Measurements from ENCODE around the gene BCAS4.

BCAS4 gene

DNA sequence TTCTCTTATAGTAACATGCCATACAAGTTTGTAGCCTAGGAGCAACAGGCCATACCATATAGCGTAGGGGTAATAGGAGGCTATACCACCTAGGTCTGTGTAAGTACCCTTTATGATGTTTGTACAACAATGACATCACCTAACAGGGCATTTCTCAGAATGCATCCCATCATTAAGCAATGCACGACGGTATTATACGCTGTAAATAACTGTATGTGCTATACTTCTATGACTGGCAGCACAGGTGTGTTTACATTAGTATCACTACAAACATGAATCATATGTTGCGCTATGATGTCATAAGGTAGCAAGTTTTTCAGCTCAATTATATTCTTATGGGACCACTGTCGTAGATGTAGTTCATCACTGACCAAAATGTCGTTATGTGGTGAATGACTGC is 105.4 kb downstream of the BCAS4 start:
- Histone ChIP-seq H3K4me3 (no peak overlapping the region), H4K20me1 (peaks cover 100% of the 10 kb centered on the region), H3K4me2 (no peak overlapping the region), H3K4me1 (no peaks in the 10 kb centered on the region), H3K9me3 (no peaks in the 10 kb centered on the region), H3K9ac (no peak overlapping the region), H3K27me3 (no peaks in the 10 kb centered on the region), H3K36me3 (peaks cover 93% of the 10 kb centered on the region), H3K27ac (no peak overlapping the region)
- no peak for TF ChIP-seq Cebpa-rat (IDR thresholded peaks at IDR 0.05)

DNA sequence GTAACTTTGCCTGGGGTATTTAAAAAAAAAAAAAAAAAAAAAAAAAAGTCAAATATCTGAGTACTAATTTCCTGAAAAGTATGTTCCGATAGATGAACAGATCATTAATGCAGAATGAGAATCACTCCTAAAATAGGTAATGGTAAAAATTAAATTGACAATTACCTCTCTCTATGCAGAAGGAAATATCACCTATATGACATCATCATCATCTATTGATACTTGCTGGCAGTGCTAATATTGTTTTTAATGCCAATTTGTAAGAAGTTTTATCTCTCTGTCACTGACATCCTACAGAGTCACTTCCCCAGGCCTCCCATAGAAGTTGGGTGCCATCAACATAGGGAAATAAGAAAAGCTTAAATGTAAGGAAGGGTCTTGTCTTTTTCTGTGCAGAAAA is 106.4 kb downstream of the BCAS4 start:
- no peak overlapping the region for H3K4me3 ChIP-seq
- peaks cover 100% of the 10 kb centered on the region for H4K20me1 ChIP-seq
- H3K27me3 ChIP-seq: no peaks in the 10 kb centered on the region
- no peaks in the 10 kb centered on the region for H3K4me1 ChIP-seq
- H3K9ac ChIP-seq: no peak overlapping the region
- peaks cover 88% of the 10 kb centered on the region for H3K36me3 ChIP-seq
- no peak overlapping the region for H3K27ac ChIP-seq
- H3K4me2 ChIP-seq: no peak overlapping the region
- H3K9me3 ChIP-seq: no peaks in the 10 kb centered on the region
- TF ChIP-seq Cebpa-rat (IDR thresholded peaks at IDR 0.05): no peak

DNA sequence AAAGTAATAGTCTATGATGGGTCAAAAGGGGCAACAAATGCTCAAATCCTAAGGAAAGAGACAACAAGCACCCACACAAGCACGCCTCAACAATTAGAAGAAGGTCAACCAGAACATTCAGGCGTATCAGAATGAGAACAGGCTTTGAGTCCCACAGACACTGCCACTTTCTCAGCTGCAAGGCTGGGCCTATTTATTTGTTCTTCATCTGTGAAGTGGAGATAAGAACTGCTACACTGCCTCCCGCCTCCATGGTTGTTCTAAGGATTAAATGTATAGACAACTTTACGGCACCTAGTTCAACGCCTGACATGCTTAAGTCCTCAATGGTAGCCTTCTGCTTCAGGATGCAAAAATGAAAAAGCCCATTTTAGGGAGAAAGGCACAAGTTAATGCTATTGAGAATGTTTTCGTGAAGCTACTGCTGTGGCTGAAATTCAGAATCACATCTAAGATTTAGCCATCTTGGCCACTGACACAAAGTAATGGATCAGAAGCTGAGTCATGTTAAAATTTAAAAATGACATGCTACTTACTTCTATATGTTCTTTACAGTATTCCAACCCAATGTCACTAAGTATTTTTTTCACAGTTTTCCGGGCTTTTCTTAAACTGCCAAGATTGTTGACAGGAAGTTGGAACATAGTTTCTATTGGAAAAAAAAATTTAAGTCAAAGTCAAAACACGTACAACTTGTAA is 108.6 kb downstream of the BCAS4 start:
- H3K9me3 ChIP-seq: no peaks in the 10 kb centered on the region
- H3K36me3 ChIP-seq: peaks cover 83% of the 10 kb centered on the region
- no peak overlapping the region for H3K4me2 ChIP-seq
- no peak overlapping the region for H3K9ac ChIP-seq
- H3K27me3 ChIP-seq: no peaks in the 10 kb centered on the region
- no peak overlapping the region for H3K4me3 ChIP-seq
- peaks cover 7% of the 10 kb centered on the region; the same call in 1 of the 2 replicates for H3K4me1 ChIP-seq
- no peak overlapping the region for H3K27ac ChIP-seq
- peaks cover 100% of the 10 kb centered on the region for H4K20me1 ChIP-seq
- TF ChIP-seq Cebpa-rat (IDR thresholded peaks at IDR 0.05): no peak

DNA sequence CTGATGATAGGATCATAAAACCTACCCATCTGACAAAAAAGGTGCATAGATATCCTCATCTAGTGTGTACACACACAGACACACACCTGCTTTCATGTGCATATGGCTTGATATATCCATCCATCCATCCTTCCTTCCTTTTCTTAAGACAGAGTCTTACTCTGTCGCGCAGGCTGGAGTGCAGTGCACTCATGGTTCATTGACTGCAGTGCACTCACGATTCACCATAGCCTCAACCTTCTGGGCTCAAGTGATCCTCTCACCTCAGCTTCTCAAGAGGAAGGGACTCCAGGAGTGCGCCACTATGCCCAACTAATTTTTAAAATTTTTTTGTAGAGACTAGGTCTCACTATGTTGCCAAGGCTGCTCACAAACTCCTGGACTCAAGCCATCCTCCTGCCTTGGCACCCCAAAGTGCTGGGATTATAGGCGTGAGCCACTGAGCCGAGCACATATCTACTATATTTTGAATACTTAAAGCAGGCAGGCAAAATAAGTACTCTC is 109.3 kb downstream of the BCAS4 start:
- Histone ChIP-seq H3K9me3 (no peaks in the 10 kb centered on the region), H3K36me3 (peaks cover 83% of the 10 kb centered on the region), H3K27me3 (no peaks in the 10 kb centered on the region), H4K20me1 (peaks cover 100% of the 10 kb centered on the region), H3K4me1 (peaks cover 7% of the 10 kb centered on the region; the same call in 1 of the 2 replicates), H3K9ac (no peak overlapping the region), H3K27ac (no peak overlapping the region), H3K4me3 (no peak overlapping the region), H3K4me2 (no peak overlapping the region)
- TF ChIP-seq Cebpa-rat (IDR thresholded peaks at IDR 0.05): no peak

DNA sequence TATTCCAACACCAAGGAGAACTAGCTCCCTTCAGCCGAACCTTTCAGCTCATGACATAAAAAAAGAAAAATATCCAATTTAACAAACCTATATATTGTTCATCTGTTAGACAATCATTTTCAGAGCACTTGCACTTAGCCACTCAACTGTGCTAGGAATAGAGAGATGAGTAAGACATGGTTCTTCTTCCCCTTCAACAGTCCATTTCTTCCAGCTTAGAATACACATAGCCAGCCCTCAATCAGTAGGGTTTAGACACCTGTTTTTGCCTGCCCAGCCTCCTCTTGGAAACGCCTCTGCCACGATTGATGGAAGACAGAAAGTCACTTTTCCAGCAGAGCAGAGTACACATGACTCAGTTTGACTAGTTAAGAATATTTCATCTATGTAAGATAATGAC is 114.6 kb downstream of the BCAS4 start:
- TF ChIP-seq Cebpa-rat (IDR thresholded peaks at IDR 0.05): no peak
- peaks cover 81% of the 10 kb centered on the region for H3K36me3 ChIP-seq
- H3K9ac ChIP-seq: no peak overlapping the region
- H3K27ac ChIP-seq: no peak overlapping the region
- peaks cover 100% of the 10 kb centered on the region for H4K20me1 ChIP-seq
- H3K4me3 ChIP-seq: no peak overlapping the region
- H3K9me3 ChIP-seq: no peaks in the 10 kb centered on the region
- peaks cover 32% of the 10 kb centered on the region for H3K4me1 ChIP-seq
- no peak overlapping the region for H3K4me2 ChIP-seq
- no peaks in the 10 kb centered on the region for H3K27me3 ChIP-seq

DNA sequence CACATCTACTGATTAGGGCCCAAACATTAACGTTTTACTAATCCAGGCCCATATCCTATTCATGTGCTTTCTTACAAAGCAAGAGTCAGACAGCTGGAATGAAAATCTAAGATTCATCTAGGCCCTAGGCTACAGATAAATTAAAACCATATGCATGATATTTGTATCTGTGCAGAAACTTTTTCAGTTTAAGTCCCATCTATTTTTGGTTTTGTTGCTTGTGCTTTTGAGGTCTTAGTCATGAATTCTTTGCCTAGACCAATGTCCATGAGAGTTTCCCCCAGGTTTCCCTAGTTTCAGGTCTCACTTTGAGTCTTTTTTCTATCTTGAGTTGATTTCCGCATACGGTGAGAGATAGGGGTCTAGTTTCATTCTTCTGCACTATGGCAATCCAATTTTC is 116.2 kb downstream of the BCAS4 start:
- Histone ChIP-seq H3K4me1 (peaks cover 45% of the 10 kb centered on the region), H3K9ac (no peak overlapping the region), H3K9me3 (no peaks in the 10 kb centered on the region), H3K4me2 (no peak overlapping the region), H3K36me3 (peaks cover 90% of the 10 kb centered on the region), H3K4me3 (no peak overlapping the region), H3K27me3 (no peaks in the 10 kb centered on the region), H4K20me1 (peaks cover 100% of the 10 kb centered on the region), H3K27ac (no peak overlapping the region)
- no peak for TF ChIP-seq Cebpa-rat (IDR thresholded peaks at IDR 0.05)

DNA sequence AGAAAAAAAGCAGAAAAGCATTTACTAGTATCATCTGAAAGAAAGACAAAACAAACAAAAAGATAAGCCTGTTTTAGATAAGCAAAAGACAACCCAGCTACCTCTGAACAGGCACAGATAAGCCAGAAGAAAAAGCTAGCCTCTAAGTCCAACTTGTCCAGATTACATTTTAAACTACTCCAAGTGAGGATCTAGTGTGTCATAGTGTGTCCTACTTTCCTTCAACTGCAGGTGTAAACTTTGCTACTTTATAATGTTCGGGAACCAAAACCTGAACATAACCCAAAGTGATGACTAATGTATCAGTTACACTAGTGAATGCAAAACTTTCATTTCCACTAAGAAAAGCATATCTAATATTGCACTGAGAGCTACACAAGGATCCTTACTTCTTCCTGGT is 116.9 kb downstream of the BCAS4 start:
- TF ChIP-seq Cebpa-rat (IDR thresholded peaks at IDR 0.05): no peak
- peaks cover 90% of the 10 kb centered on the region for H3K36me3 ChIP-seq
- no peaks in the 10 kb centered on the region for H3K27me3 ChIP-seq
- H4K20me1 ChIP-seq: peaks cover 100% of the 10 kb centered on the region
- no peak overlapping the region; the same call in 1 of the 2 replicates for H3K27ac ChIP-seq
- no peak overlapping the region for H3K4me2 ChIP-seq
- no peaks in the 10 kb centered on the region for H3K9me3 ChIP-seq
- H3K4me3 ChIP-seq: no peak overlapping the region
- H3K9ac ChIP-seq: no peak overlapping the region
- H3K4me1 ChIP-seq: peaks cover 52% of the 10 kb centered on the region

DNA sequence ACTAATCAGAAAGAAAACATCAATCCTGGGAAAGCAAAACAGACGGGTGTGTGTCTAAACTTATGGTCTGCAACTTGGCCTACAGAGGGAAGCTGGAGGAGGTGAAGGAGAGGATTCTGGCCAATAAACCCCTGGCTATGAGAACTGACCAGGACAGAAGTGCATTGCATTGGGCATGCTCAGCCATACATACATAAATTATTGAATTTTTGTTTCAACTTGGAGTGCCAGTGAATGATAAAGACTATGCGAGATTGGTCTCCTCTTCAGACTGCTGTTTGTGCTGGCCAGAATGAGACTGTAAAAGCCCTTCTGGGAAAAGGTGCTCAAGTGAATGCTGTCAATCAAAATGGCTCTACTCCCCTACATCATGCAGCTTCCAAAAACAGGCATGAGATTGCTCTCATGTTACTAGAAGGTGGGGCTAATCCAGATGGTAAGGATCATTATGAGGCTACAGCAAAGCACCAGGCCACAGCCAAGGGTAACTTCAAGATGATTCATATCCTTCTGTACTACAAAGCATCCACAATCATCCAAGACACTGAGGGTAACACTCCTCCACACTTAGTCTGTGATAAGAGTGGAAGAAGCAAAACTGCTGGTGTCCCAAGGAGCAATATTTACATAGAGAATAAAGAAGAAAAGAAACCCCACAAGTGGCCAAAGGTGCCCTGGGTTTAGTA is 119.0 kb downstream of the BCAS4 start:
- peaks cover 65% of the 10 kb centered on the region for H3K4me1 ChIP-seq
- TF ChIP-seq Cebpa-rat (IDR thresholded peaks at IDR 0.05): no peak
- H3K36me3 ChIP-seq: peaks cover 81% of the 10 kb centered on the region
- H3K9me3 ChIP-seq: no peaks in the 10 kb centered on the region
- H4K20me1 ChIP-seq: peaks cover 100% of the 10 kb centered on the region
- no peak overlapping the region for H3K4me2 ChIP-seq
- H3K4me3 ChIP-seq: no peak overlapping the region
- H3K9ac ChIP-seq: no peak overlapping the region
- no peak overlapping the region for H3K27ac ChIP-seq
- H3K27me3 ChIP-seq: no peaks in the 10 kb centered on the region

DNA sequence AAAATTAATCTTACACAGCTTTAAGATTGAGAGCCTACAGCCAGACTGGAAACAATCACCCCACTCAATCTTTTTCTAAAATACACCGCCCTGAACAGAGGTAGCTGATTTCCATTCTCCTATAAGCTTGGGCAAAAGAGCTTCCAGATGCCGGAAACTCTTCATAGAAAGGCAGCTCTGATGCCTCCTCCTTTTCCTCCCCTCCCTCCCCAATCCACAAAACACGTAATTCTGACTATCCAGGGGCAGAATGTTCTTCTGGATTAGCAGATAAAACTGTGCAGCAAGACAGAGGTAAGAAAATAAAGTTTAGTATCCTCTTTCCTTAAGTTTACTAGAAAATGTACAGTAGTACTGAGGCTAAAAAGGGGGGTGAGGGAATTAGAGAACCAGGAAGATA is 120.6 kb downstream of the BCAS4 start:
- Histone ChIP-seq H3K36me3 (peaks cover 81% of the 10 kb centered on the region), H3K9ac (no peak overlapping the region), H3K4me2 (no peak overlapping the region), H4K20me1 (peaks cover 100% of the 10 kb centered on the region), H3K4me3 (no peak overlapping the region), H3K27me3 (no peaks in the 10 kb centered on the region), H3K4me1 (peaks cover 77% of the 10 kb centered on the region), H3K9me3 (no peaks in the 10 kb centered on the region), H3K27ac (no peak overlapping the region)
- TF ChIP-seq Cebpa-rat (IDR thresholded peaks at IDR 0.05): no peak

DNA sequence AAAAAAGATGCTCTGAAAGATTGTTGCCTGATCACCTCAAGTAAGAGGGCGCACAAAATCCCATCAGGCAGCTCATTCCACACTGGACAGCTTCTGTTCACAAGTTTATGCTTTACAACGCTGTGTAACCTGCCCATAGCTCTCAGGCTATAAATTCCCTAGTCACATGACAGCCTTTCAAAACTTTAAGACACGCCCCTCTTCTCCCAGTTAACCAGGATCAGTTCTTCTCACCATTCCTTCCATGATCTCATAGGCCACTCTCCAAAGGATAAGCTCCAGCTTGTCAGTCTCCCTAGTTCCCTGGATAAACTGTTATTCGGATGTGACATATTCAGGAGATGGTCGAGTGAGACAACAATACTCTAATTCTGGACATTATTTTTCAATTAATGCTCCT is 121.4 kb downstream of the BCAS4 start:
- TF ChIP-seq Cebpa-rat (IDR thresholded peaks at IDR 0.05): no peak
- H3K27ac ChIP-seq: no peak overlapping the region
- H3K4me1 ChIP-seq: peaks cover 78% of the 10 kb centered on the region
- peaks cover 100% of the 10 kb centered on the region for H4K20me1 ChIP-seq
- no peak overlapping the region for H3K4me3 ChIP-seq
- H3K9ac ChIP-seq: peak overlapping the region; percentile 21; the same call in 1 of the 2 replicates
- H3K9me3 ChIP-seq: no peaks in the 10 kb centered on the region
- peak overlapping the region; percentile 63; the same call in 1 of the 2 replicates for H3K4me2 ChIP-seq
- no peaks in the 10 kb centered on the region for H3K27me3 ChIP-seq
- peaks cover 81% of the 10 kb centered on the region for H3K36me3 ChIP-seq

All from BLaER1 (cell line).